Endothelial cell of umbilical vein (primary cell): ENCODE data around the gene NMRK2. TPM values are rescaled to one million over a fixed set of nuclear protein-coding genes. Genes with fewer than 3 reads are reported as not detected.

Experiments
- BruUV-seq: library from RNA; stranded (reverse); fragments of 400-500 nt; replicated peaks from 2 replicates; lab custom pipeline; 2021; lab: Mats Ljungman, UMichigan
- CTCF ChIA-PET: fragments of 300-600, 350-600 bp; sonication (Branson Sonifier 250); formaldehyde crosslinking; loops from one replicate; lab custom pipeline; 2021; ENCODE audit warnings: antibody characterized with exemption, inconsistent platforms; lab: Charles Lee
- POLR2A ChIA-PET: fragments of 300-600, 350-600 bp; sonication (Branson Sonifier 250); formaldehyde crosslinking; loops from one replicate; lab custom pipeline; 2021; ENCODE audit warnings: antibody characterized with exemption, inconsistent platforms; lab: Charles Lee
- DNase-seq: peaks from one replicate; pipeline ENCODE4 v3.0.0-alpha.2; 2011; ENCODE audit warnings: low read depth, low spot score
- FAIRE-seq: peaks from 2 replicates; lab custom pipeline; 2011; peaks lifted over from hg19 to GRCh38; lab: Jason Lieb, UNC
- H2AFZ ChIP-seq: 2 replicates; pipeline ENCODE4 v1.6.0; 2012; ENCODE audit warnings: low read depth, low read length, control low read depth, inconsistent platforms
- H3K27ac ChIP-seq: 2 replicates; pipeline ENCODE4 v1.5.1; 2011; ENCODE audit warnings: low read depth, mild to moderate bottlenecking, control low read depth, low read length, moderate library complexity; ENCODE audit not compliant: insufficient read depth
- H3K27me3 ChIP-seq, 2 experiments: 2 replicates each; pipeline versions ENCODE4 v1.6.0 to v1.6.1; 2011; ENCODE audit warnings: low read length in 2 of 2, mixed read lengths in 1 of 2; ENCODE audit not compliant: control insufficient read depth in 2 of 2, insufficient read depth in 2 of 2
- H3K36me3 ChIP-seq, 2 experiments: 2 replicates in 1 of 2; 3 replicates in 1 of 2; pipeline ENCODE4 v1.5.1; 2011; ENCODE audit warnings: low read length in 2 of 2, mild to moderate bottlenecking in 1 of 2, moderate library complexity in 1 of 2; ENCODE audit not compliant: control insufficient read depth in 2 of 2, insufficient read depth in 2 of 2; ENCODE audit errors: extremely low read depth in 1 of 2
- H3K4me1 ChIP-seq: 3 replicates; pipeline ENCODE4 v1.5.1; 2011; ENCODE audit warnings: mild to moderate bottlenecking, low read length; ENCODE audit not compliant: control insufficient read depth, insufficient read depth; ENCODE audit errors: extremely low read depth
- H3K4me2 ChIP-seq: 2 replicates; pipeline ENCODE4 v1.6.1; 2011; ENCODE audit warnings: low read length, control low read depth, mixed read lengths; ENCODE audit not compliant: insufficient read depth
- H3K4me3 ChIP-seq, 3 experiments: fragments of 200-600 bp in 1 of 3; sonication (generic), shearing (Covaris generic) in 1 of 3; replicated peaks in 1 of 3; 2 replicates each; pipeline ENCODE4 v1.5.1; 2011 to 2016; ENCODE audit warnings: control low read depth in 3 of 3, low read length in 3 of 3, mild to moderate bottlenecking in 2 of 3, inconsistent platforms in 1 of 3, low read depth in 1 of 3, moderate library complexity in 1 of 3; ENCODE audit not compliant: insufficient read depth in 1 of 3
- H3K79me2 ChIP-seq: 2 replicates; pipeline ENCODE4 v1.6.0; 2012; ENCODE audit warnings: low read length, inconsistent platforms; ENCODE audit not compliant: control insufficient read depth, insufficient read depth
- H3K9ac ChIP-seq: replicated peaks from 2 replicates; pipeline ENCODE3; 2011; ENCODE audit warnings: low read length, control low read depth; ENCODE audit not compliant: insufficient read depth; ENCODE audit errors: extremely low read depth
- H3K9me1 ChIP-seq: replicated peaks from 3 replicates; pipeline ENCODE4 v1.6.0; 2011; ENCODE audit warnings: mild to moderate bottlenecking, low read length; ENCODE audit not compliant: control insufficient read depth, insufficient read depth; ENCODE audit errors: extremely low read depth
- H3K9me3 ChIP-seq: replicated peaks from 2 replicates; pipeline ENCODE4 v1.5.1; 2012; ENCODE audit warnings: low read length, inconsistent platforms; ENCODE audit not compliant: control insufficient read depth, insufficient read depth
- H4K20me1 ChIP-seq: replicated peaks from 2 replicates; pipeline ENCODE3; 2011; ENCODE audit warnings: mild to moderate bottlenecking, low read length; ENCODE audit not compliant: control insufficient read depth, insufficient read depth; ENCODE audit errors: extremely low read depth
- EZH2 ChIP-seq: IDR thresholded peaks from 2 replicates; pipeline ENCODE4 v1.6.1; 2012; ENCODE audit warnings: borderline replicate concordance, low read depth, mild to moderate bottlenecking, moderate library complexity, low read length, inconsistent platforms; ENCODE audit not compliant: severe bottlenecking
- FOS ChIP-seq: IDR thresholded peaks from 2 replicates; pipeline ENCODE4 v1.6.1; 2011; ENCODE audit warnings: mild to moderate bottlenecking, low read length, moderate library complexity, borderline replicate concordance; ENCODE audit not compliant: insufficient read depth
- GATA2 ChIP-seq: IDR thresholded peaks from 2 replicates; pipeline ENCODE4 v1.7.0; 2011; ENCODE audit warnings: low read depth, mild to moderate bottlenecking, moderate library complexity, mixed read lengths, low read length; ENCODE audit not compliant: insufficient read length, insufficient read depth
- JUN ChIP-seq: IDR thresholded peaks from 2 replicates; pipeline ENCODE4 v1.6.1; 2011; ENCODE audit warnings: borderline replicate concordance, low read depth; ENCODE audit not compliant: insufficient read length, insufficient read depth
- MYC ChIP-seq: IDR thresholded peaks from one replicate; pipeline ENCODE4 v1.6.1; 2011; ENCODE audit warnings: mild to moderate bottlenecking, low read depth, low read length
- POLR2A ChIP-seq: IDR thresholded peaks from 2 replicates; pipeline ENCODE4 v1.6.1; 2012; ENCODE audit warnings: low read depth, mild to moderate bottlenecking, control low read depth, low read length
- POLR2AphosphoS5 ChIP-seq: IDR thresholded peaks from 2 replicates; pipeline ENCODE4 v1.6.1; 2012; ENCODE audit warnings: low read depth, mild to moderate bottlenecking, control low read depth, low read length, moderate library complexity; ENCODE audit not compliant: insufficient read depth
- dilution Hi-C: fragments of 300-500 bp; cut with MboI; formaldehyde crosslinking; loops from one replicate; pipeline ENCODE4 v1.15.0; 2019; ENCODE audit warnings: low sequenced_read_pairs; ENCODE audit not compliant: extremely low pct_ligation_motif_present
- intact Hi-C: fragments of 100-400 bp; cut with micrococcal nuclease; formaldehyde crosslinking; loops from one replicate; pipeline ENCODE4 v1.10.0; 2022
- polyA plus RNA-seq, 4 experiments: library from polyadenylated mRNA; depleted of rRNA in 3 of 4; stranded (reverse) in 3 of 4; unstranded in 1 of 4; fragments of >200 nt; gene quantifications; 2 replicates each; pipeline versions ENCODE4 v1.2.1 to v1.2.3, GENCODE V29; 2011 to 2012; ENCODE audit warnings: missing spikeins in 1 of 4
- total RNA-seq: library from RNA; stranded (reverse); gene quantifications from 2 replicates; pipeline ENCODE4 v1.2.3, GENCODE V29; 2021
- TF ChIP-seq, protein P1 (sequence below), 2 donors: IDR thresholded peaks; 1 replicate in 1 of 2; 2 replicates in 1 of 2; pipeline ENCODE4 v1.5.1; 2011; ENCODE audit warnings: low read length in 2 of 2, mild to moderate bottlenecking in 2 of 2, moderate library complexity in 2 of 2, control low read depth in 1 of 2, inconsistent platforms in 1 of 2, low read depth in 1 of 2; ENCODE audit not compliant: insufficient read depth in 1 of 2; ENCODE audit errors: extremely low read depth in 1 of 2
- TF ChIP-seq, protein P2 (sequence below): IDR thresholded peaks from 2 replicates; pipeline ENCODE4 v1.6.1; 2011; ENCODE audit not compliant: insufficient read depth, insufficient read length

NMRK2 gene
- total and polyA plus RNA-seq, 2 donors (not counting 3 experiments of a cell fraction or from before 2014, with no cell fraction given), result not detected

DNA sequence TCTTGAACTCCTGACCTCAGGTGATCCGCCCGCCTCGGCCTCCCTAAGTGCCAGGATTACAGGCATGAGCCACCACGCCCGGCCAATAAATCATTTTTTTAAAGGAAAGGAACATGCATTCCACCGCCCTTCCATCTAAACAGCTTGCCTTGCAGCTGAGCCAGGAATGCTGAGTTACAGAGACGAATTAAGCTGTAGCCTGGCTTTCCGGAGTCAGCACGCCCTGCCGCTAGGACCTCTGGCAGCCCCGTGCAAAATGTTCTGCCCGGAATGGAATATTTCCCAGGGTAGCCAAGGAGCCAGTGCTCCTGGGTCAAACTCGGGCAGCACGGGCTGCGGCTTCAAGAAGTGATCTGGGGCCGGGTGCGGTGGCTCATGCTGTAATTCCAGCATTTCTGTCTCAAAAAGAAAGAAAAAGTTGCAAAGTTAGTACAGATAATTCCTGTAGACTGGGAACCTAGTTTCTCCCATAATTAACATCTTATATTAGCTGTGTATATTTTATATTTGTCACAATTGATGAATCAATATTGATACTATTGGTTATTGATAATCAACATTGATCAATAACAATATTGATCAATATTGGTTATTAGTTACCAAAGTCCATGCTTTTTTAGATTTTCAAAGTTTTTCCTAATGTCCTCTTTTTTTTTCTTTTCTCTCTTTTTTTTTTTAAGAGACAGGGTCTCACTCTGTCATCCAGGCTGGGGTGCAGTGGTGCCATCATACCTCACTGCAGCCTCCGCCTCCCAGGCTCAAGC lies 33.2 kb upstream of the NMRK2 start:
- dilution Hi-C loops (no loop called here), intact Hi-C loops (no loop called here)
- peaks cover 0 to 1% of the 10 kb centered on the region in 2 experiments for H3K27me3 ChIP-seq
- no peaks in the 10 kb centered on the region for H3K9me3 ChIP-seq
- H3K9me1 ChIP-seq, result no peaks in the 10 kb centered on the region
- TF ChIP-seq, protein P1, sequence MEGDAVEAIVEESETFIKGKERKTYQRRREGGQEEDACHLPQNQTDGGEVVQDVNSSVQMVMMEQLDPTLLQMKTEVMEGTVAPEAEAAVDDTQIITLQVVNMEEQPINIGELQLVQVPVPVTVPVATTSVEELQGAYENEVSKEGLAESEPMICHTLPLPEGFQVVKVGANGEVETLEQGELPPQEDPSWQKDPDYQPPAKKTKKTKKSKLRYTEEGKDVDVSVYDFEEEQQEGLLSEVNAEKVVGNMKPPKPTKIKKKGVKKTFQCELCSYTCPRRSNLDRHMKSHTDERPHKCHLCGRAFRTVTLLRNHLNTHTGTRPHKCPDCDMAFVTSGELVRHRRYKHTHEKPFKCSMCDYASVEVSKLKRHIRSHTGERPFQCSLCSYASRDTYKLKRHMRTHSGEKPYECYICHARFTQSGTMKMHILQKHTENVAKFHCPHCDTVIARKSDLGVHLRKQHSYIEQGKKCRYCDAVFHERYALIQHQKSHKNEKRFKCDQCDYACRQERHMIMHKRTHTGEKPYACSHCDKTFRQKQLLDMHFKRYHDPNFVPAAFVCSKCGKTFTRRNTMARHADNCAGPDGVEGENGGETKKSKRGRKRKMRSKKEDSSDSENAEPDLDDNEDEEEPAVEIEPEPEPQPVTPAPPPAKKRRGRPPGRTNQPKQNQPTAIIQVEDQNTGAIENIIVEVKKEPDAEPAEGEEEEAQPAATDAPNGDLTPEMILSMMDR (IDR thresholded peaks at IDR 0.05; ENCODE audit: extremely low read depth in 1 of 2, insufficient read depth in 1 of 2, low read depth in 1 of 2, low read length in 2 of 2), result no peak
- TF ChIP-seq POLR2A (no peak), MYC (no peak), GATA2 (no peak), FOS (no peak), JUN (no peak), POLR2AphosphoS5 (no peak), EZH2 (no peak)
- TF ChIP-seq, protein P2, sequence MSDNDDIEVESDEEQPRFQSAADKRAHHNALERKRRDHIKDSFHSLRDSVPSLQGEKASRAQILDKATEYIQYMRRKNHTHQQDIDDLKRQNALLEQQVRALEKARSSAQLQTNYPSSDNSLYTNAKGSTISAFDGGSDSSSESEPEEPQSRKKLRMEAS, result no peak
- no peak overlapping the region for H2AFZ ChIP-seq
- no peak overlapping the region for H3K27ac ChIP-seq
- no peak for FAIRE-seq
- ChIA-PET POLR2A (no interaction called here), CTCF (no interaction called here)
- H3K9ac ChIP-seq, result no peak overlapping the region
- no peak overlapping the region for H3K4me3 ChIP-seq
- no peaks in the 10 kb centered on the region for H3K36me3 ChIP-seq
- no peak for DNase-seq
- H3K4me1 ChIP-seq, result no peaks in the 10 kb centered on the region
- H4K20me1 ChIP-seq, result no peaks in the 10 kb centered on the region
- no peak overlapping the region for H3K4me2 ChIP-seq
- H3K79me2 ChIP-seq, result no peaks in the 10 kb centered on the region
- BruUV-seq, result no TSS peak
